H54 (cell line): ENCODE measurements around the gene MAIP1.
"Not testable (repeated sequence)": the region's sequence is repeated elsewhere in the genome, so short reads cannot be mapped to it uniquely, and the experiment has no call there.

Experiments
- DNase-seq: peaks from one replicate; pipeline ENCODE4 v3.0.0; 2011; ENCODE audit warnings: low spot score, mixed read lengths; ENCODE audit not compliant: insufficient read length
- FAIRE-seq: peaks from 3 replicates; lab custom pipeline; 2011; peaks lifted over from hg19 to GRCh38; lab: Jason Lieb, UNC
- POLR2A ChIP-seq: IDR thresholded peaks from 2 replicates; pipeline ENCODE4 v1.6.1; 2011; ENCODE audit warnings: low read depth, mild to moderate bottlenecking, low read length

Gene MAIP1

GRCh38 chr2:199955339-199956061 lies at the start of gene MAIP1, which contains the start of gene TYW5:
Gene MAIP1, plus strand, starts transcription at chr2:199955582. Its CDS starts 217 bp downstream, at chr2:199955799.
Gene TYW5, minus strand, starts transcription at chr2:199955491. Its CDS starts 21 bp downstream, at chr2:199955470.
- peak; percentile 78 for TF ChIP-seq POLR2A
- peak; percentile 43 for FAIRE-seq
- peak; percentile 67 for DNase-seq

GRCh38 chr2:199907008-199907714 lies 48.2 kb upstream of the MAIP1 start:
- no peak for TF ChIP-seq POLR2A

GRCh38 chr2:199910338-199911051 lies 44.9 kb upstream of the MAIP1 start:
- no peak for TF ChIP-seq POLR2A
- DNase-seq: no peak
- FAIRE-seq: peak; percentile 57

More at GRCh38 chr2:199907008-199907714, 48.2 kb upstream of the MAIP1 start:
- FAIRE-seq (no peak), DNase-seq (no peak)

GRCh38 chr2:199911052-199911876 lies 44.1 kb upstream of the MAIP1 start, which contains the start of gene C2orf69:
Gene C2orf69, plus strand, starts transcription at chr2:199911293. Its CDS starts 146 bp downstream, at chr2:199911439.
- DNase-seq (peak; percentile 70), FAIRE-seq (peak; percentile 93)
- TF ChIP-seq POLR2A: peak; percentile 76

- no peak for FAIRE-seq
- DNase-seq: no peak
- TF ChIP-seq POLR2A: no peak
These were observed 43.6 kb upstream of the MAIP1 start for GRCh38 chr2:199911877-199912161.

- DNase-seq, FAIRE-seq: not testable (repeated sequence)
These were observed 42.7 kb upstream of the MAIP1 start for GRCh38 chr2:199912553-199913114.

GRCh38 chr2:199914372-199914958 lies 40.9 kb upstream of the MAIP1 start:
- DNase-seq (no peak), FAIRE-seq (no peak)
- TF ChIP-seq POLR2A: no peak

- DNase-seq (no peak), FAIRE-seq (no peak)
- TF ChIP-seq POLR2A: no peak
These were observed 38.4 kb upstream of the MAIP1 start for GRCh38 chr2:199916980-199917379.

GRCh38 chr2:199922856-199923255 lies 32.5 kb upstream of the MAIP1 start:
- FAIRE-seq (peak; percentile 33), DNase-seq (no peak)
- no peak for TF ChIP-seq POLR2A

- DNase-seq (no peak), FAIRE-seq (no peak)
- no peak for TF ChIP-seq POLR2A
These were observed 31.5 kb upstream of the MAIP1 start for GRCh38 chr2:199923924-199924323.

- TF ChIP-seq POLR2A: no peak
- FAIRE-seq (no peak), DNase-seq (no peak)
These were observed 28.6 kb upstream of the MAIP1 start for GRCh38 chr2:199926806-199927205.

- no peak for TF ChIP-seq POLR2A
- FAIRE-seq: peak; percentile 69
- no peak for DNase-seq
These were observed 27.2 kb upstream of the MAIP1 start for GRCh38 chr2:199928226-199928625.
